Urinary bladder (tissue), 4 donors: ENCODE data around the gene IGSF21. TPM values are rescaled to one million over a fixed set of nuclear protein-coding genes. Genes with fewer than 3 reads are reported as not detected.

Experiments
- DNase-seq: peaks from one replicate; pipeline ENCODE4 v3.0.0-alpha.2; 2015; ENCODE audit errors: extremely low spot score
- H3K27ac ChIP-seq: one replicate; pipeline ENCODE4 v1.5.1; 2013; ENCODE audit warnings: low read depth, mild to moderate bottlenecking, moderate library complexity
- H3K36me3 ChIP-seq: one replicate; pipeline ENCODE4 v1.6.1; 2013; ENCODE audit warnings: mild to moderate bottlenecking, moderate library complexity; ENCODE audit not compliant: insufficient read depth
- H3K4me1 ChIP-seq: one replicate; pipeline ENCODE4 v1.6.1; 2013; ENCODE audit warnings: mild to moderate bottlenecking, moderate library complexity; ENCODE audit not compliant: insufficient read depth
- H3K4me3 ChIP-seq: one replicate; pipeline ENCODE4 v1.5.1; 2013; ENCODE audit warnings: low read depth, low read length
- WGBS: extraction: QIAGEN DNeasy Blood & Tissue Kit; methylation state at CpG from one replicate; pipeline ENCODE4 v1.1.7; 2013; 5-methylcytosine and 5-hydroxymethylcytosine counted together
- polyA plus RNA-seq: library from polyadenylated mRNA; stranded (reverse); fragments of 200-250 nt; gene quantifications from one replicate; pipeline ENCODE4 v1.2.3, GENCODE V29; 2013
- total RNA-seq: library from RNA; depleted of rRNA; stranded (reverse); fragments of >200 nt; gene quantifications from one replicate; pipeline ENCODE4 v1.2.3, GENCODE V29; 2014
- donor health status: healthy with polysubstance abuse.
- donor health status: healthy.

IGSF21 gene
- total RNA-seq, result 1.1 TPM
- polyA plus RNA-seq, result 8.2 TPM

- Histone ChIP-seq H3K36me3 (no peaks in the 10 kb centered on the region), H3K27ac (no peak within 1 kb of the TSS), H3K4me3 (peak within 1 kb of the TSS; percentile 8), H3K4me1 (no peaks in the 10 kb centered on the region)
- WGBS, result 1% methylated on average over 108 of the region's 108 CpGs
- no peak for DNase-seq
Observed at GRCh38 chr1:18107369-18108298, at the start of gene IGSF21. Gene IGSF21 (plus strand): TSS chr1:18107798. CDS start chr1:18108129, 331 bp downstream.

- Histone ChIP-seq H3K27ac (no peak overlapping the region), H3K4me3 (no peak overlapping the region), H3K36me3 (no peaks in the 10 kb centered on the region), H3K4me1 (no peaks in the 10 kb centered on the region)
- DNase-seq, result no peak
- 57% methylated on average over 16 of the region's 16 CpGs for WGBS
Observed at GRCh38 chr1:18058206-18058921, 49.2 kb upstream of the IGSF21 start.

GRCh38 chr1:18058981-18059605, 48.5 kb upstream of the IGSF21 start:
- Histone ChIP-seq H3K36me3 (no peaks in the 10 kb centered on the region), H3K4me3 (no peak overlapping the region), H3K27ac (no peak overlapping the region), H3K4me1 (no peaks in the 10 kb centered on the region)
- WGBS, result 33% methylated on average over 7 of the region's 7 CpGs
- no peak for DNase-seq

- DNase-seq, result no peak
- Histone ChIP-seq H3K4me3 (no peak overlapping the region), H3K27ac (no peak overlapping the region), H3K36me3 (no peaks in the 10 kb centered on the region), H3K4me1 (no peaks in the 10 kb centered on the region)
- 90% methylated on average over 14 of the region's 14 CpGs for WGBS
Observed at GRCh38 chr1:18060366-18060765, 47.2 kb upstream of the IGSF21 start.

- no peak for DNase-seq
- H3K4me1 ChIP-seq, result no peaks in the 10 kb centered on the region
- no peak overlapping the region for H3K27ac ChIP-seq
- no peaks in the 10 kb centered on the region for H3K36me3 ChIP-seq
- no peak overlapping the region for H3K4me3 ChIP-seq
- 59% methylated on average over 3 of the region's 3 CpGs for WGBS
Observed at GRCh38 chr1:18062185-18062584, 45.4 kb upstream of the IGSF21 start.

GRCh38 chr1:18064534-18064933, 43.1 kb upstream of the IGSF21 start:
- Histone ChIP-seq H3K27ac (no peak overlapping the region), H3K4me3 (no peak overlapping the region), H3K36me3 (no peaks in the 10 kb centered on the region), H3K4me1 (no peaks in the 10 kb centered on the region)
- peak; percentile 11 for DNase-seq
- 6% methylated on average over 7 of the region's 7 CpGs for WGBS

- no peak overlapping the region for H3K27ac ChIP-seq
- DNase-seq, result no peak
- H3K4me3 ChIP-seq, result no peak overlapping the region
- no peaks in the 10 kb centered on the region for H3K36me3 ChIP-seq
- WGBS, result 74% methylated on average over 5 of the region's 5 CpGs
- H3K4me1 ChIP-seq, result no peaks in the 10 kb centered on the region
Observed at GRCh38 chr1:18066576-18066975, 41.0 kb upstream of the IGSF21 start.

- 45% methylated on average over 4 of the region's 4 CpGs for WGBS
- H3K4me3 ChIP-seq, result no peak overlapping the region
- DNase-seq, result no peak
Observed at GRCh38 chr1:18069903-18070302, 37.7 kb upstream of the IGSF21 start.

GRCh38 chr1:18072066-18072465, 35.5 kb upstream of the IGSF21 start:
- no peak for DNase-seq
- WGBS, result 65% methylated on average over 9 of the region's 9 CpGs
- Histone ChIP-seq H3K27ac (no peak overlapping the region), H3K4me1 (no peaks in the 10 kb centered on the region), H3K4me3 (no peak overlapping the region), H3K36me3 (no peaks in the 10 kb centered on the region)

More at GRCh38 chr1:18069903-18070302, 37.7 kb upstream of the IGSF21 start:
- Histone ChIP-seq H3K4me1 (no peaks in the 10 kb centered on the region), H3K27ac (no peak overlapping the region), H3K36me3 (no peaks in the 10 kb centered on the region)

- H3K4me3 ChIP-seq, result no peak overlapping the region
- WGBS, result 70% methylated on average over 11 of the region's 11 CpGs
- H3K4me1 ChIP-seq, result no peaks in the 10 kb centered on the region
- H3K27ac ChIP-seq, result no peak overlapping the region
- H3K36me3 ChIP-seq, result no peaks in the 10 kb centered on the region
- no peak for DNase-seq
Observed at GRCh38 chr1:18073066-18073642, 34.4 kb upstream of the IGSF21 start.

- no peaks in the 10 kb centered on the region for H3K4me1 ChIP-seq
Observed at GRCh38 chr1:18077657-18078215, 29.9 kb upstream of the IGSF21 start.

GRCh38 chr1:18079941-18080735, 27.5 kb upstream of the IGSF21 start:
- WGBS, result 70% methylated on average over 31 of the region's 31 CpGs
- H3K36me3 ChIP-seq, result no peaks in the 10 kb centered on the region
- H3K4me1 ChIP-seq, result no peaks in the 10 kb centered on the region
- DNase-seq, result no peak
- no peak overlapping the region for H3K4me3 ChIP-seq
- no peak overlapping the region for H3K27ac ChIP-seq

More at GRCh38 chr1:18077657-18078215, 29.9 kb upstream of the IGSF21 start:
- WGBS, result 66% methylated on average over 7 of the region's 7 CpGs
- Histone ChIP-seq H3K4me3 (no peak overlapping the region), H3K27ac (no peak overlapping the region), H3K36me3 (no peaks in the 10 kb centered on the region)
- no peak for DNase-seq
